Tibial nerve (tissue), 4 donors: ENCODE measurements around the gene ZNF319. TPM values are rescaled to one million over a fixed set of nuclear protein-coding genes. Genes with fewer than 3 reads are reported as not detected.

Experiments
- DNase-seq, 2 donors: peaks; one replicate each; pipeline ENCODE4 v3.0.0-alpha.2; 2019; ENCODE audit warnings: low spot score in 2 of 2
- H3K27ac ChIP-seq, 4 donors: fragments of 200-600 bp; sonication (generic) in 3 of 4; one replicate each; pipeline ENCODE4 v1.5.1; 2017 to 2019; ENCODE audit warnings: mild to moderate bottlenecking in 1 of 4
- H3K27me3 ChIP-seq, 2 donors: fragments of 200-600 bp; sonication (generic) in 1 of 2; one replicate each; pipeline versions ENCODE4 v1.5.1 to v1.6.0; 2017 to 2019
- H3K36me3 ChIP-seq, 3 donors: fragments of 200-600 bp; sonication (generic); one replicate each; pipeline ENCODE4 v1.5.1; 2018 to 2019
- H3K4me1 ChIP-seq, 4 donors: fragments of 200-600 bp; sonication (generic) in 3 of 4; one replicate each; pipeline ENCODE4 v1.5.1; 2017 to 2019
- H3K4me3 ChIP-seq, 4 donors: fragments of 200-600 bp; sonication (generic) in 3 of 4; one replicate each; pipeline ENCODE4 v1.5.1; 2017 to 2019; ENCODE audit warnings: mild to moderate bottlenecking in 1 of 4, moderate library complexity in 1 of 4
- H3K9me3 ChIP-seq, 4 donors: fragments of 200-600 bp; sonication (generic) in 3 of 4; one replicate each; pipeline ENCODE4 v1.5.1; 2017 to 2019
- EP300 ChIP-seq, 2 donors: sonication (generic); formaldehyde crosslinking; IDR thresholded peaks; one replicate each; pipeline ENCODE4 v1.6.1; 2017; ENCODE audit warnings: antibody characterized with exemption in 2 of 2, mild to moderate bottlenecking in 1 of 2
- POLR2A ChIP-seq, 2 donors: fragments of 450-650 bp; IDR thresholded peaks; one replicate each; pipeline ENCODE4 v1.6.1; 2017; ENCODE audit warnings: antibody characterized with exemption in 2 of 2, mild to moderate bottlenecking in 2 of 2, moderate library complexity in 2 of 2
- WGBS, 2 donors: methylation state at CpG; one replicate each; pipeline ENCODE4 v1.1.5; 2018; 5-methylcytosine and 5-hydroxymethylcytosine counted together
- total RNA-seq, 4 donors: library from RNA; depleted of rRNA; stranded (reverse); fragments of >200 nt; gene quantifications; one replicate each; pipeline ENCODE4 v1.1.0, GENCODE V29; 2016
- TF ChIP-seq, protein P1 (sequence below), 5 experiments: fragments of 200-600 bp in 3 of 5; fragments of 450-650 bp in 2 of 5; sonication (generic) in 3 of 5; IDR thresholded peaks; one replicate each; pipeline ENCODE4 v1.5.1; 2016 to 2019; ENCODE audit warnings: antibody characterized with exemption in 5 of 5, mild to moderate bottlenecking in 3 of 5, moderate library complexity in 2 of 5

The ZNF319 gene
- total RNA-seq, 4 donors from 2014 or later, result 7.5 to 11.6 (median 9.1) TPM

DNA sequence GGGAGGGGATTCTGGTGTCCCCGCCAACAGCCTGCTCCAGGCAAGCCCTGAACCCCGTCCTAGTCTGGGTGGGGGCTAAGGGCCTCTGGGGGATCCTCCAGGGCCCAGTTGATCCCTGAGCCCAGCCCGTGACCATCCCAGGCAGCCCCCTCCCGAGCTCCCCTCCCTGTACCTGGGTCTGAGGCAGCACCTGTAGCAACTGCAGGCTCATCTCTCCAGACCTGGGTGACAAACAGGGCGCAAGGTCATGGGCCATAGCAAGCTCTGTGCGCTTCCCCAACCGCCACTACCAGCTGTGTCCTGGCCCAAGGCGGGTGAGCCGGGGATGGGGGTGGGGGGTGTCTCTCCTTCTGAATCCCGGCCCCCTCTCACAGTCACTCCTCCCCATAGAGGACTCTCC, 40.2 kb downstream of the ZNF319 start:
- DNase-seq, result no peak
- H3K36me3 ChIP-seq, result no peaks in the 10 kb centered on the region
- WGBS, 2 donors, result 70 to 76% methylated on average over 9 to 10 of the region's 10 CpGs
- TF ChIP-seq, protein P1, sequence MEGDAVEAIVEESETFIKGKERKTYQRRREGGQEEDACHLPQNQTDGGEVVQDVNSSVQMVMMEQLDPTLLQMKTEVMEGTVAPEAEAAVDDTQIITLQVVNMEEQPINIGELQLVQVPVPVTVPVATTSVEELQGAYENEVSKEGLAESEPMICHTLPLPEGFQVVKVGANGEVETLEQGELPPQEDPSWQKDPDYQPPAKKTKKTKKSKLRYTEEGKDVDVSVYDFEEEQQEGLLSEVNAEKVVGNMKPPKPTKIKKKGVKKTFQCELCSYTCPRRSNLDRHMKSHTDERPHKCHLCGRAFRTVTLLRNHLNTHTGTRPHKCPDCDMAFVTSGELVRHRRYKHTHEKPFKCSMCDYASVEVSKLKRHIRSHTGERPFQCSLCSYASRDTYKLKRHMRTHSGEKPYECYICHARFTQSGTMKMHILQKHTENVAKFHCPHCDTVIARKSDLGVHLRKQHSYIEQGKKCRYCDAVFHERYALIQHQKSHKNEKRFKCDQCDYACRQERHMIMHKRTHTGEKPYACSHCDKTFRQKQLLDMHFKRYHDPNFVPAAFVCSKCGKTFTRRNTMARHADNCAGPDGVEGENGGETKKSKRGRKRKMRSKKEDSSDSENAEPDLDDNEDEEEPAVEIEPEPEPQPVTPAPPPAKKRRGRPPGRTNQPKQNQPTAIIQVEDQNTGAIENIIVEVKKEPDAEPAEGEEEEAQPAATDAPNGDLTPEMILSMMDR (IDR thresholded peaks at IDR 0.05), result no peak
- no peak for TF ChIP-seq EP300 (IDR thresholded peaks at IDR 0.05)
- no peak for TF ChIP-seq POLR2A (IDR thresholded peaks at IDR 0.05)
- no peaks in the 10 kb centered on the region for H3K9me3 ChIP-seq
- H3K4me1 ChIP-seq, result no peaks in the 10 kb centered on the region
- H3K27me3 ChIP-seq, result no peaks in the 10 kb centered on the region
- H3K4me3 ChIP-seq, result no peak overlapping the region
- no peak overlapping the region for H3K27ac ChIP-seq

DNA sequence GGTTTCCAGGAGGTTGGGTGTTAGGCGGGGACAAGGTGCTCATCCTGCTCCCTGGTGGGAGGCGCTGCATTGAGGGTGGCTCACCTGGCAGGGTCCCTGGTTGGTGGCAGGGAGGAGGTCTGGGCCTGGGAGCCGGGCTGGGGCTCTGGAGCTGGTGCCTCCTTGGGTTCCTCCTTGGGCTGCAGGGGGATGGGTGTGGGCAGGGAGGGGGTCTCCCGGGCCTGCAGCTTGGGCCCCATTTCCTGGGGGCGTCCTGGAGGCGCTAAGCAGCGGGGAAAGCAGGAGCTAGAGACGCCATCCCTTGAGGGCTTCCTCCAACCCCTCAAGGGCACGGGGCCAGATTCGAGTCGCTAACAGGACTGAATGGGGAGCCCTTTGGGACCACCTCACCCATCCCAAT, 40.7 kb downstream of the ZNF319 start:
- H3K36me3 ChIP-seq, result no peaks in the 10 kb centered on the region
- WGBS, 2 donors, result 75 to 85% methylated on average over 7 to 8 of the region's 11 CpGs
- H3K4me1 ChIP-seq, result no peaks in the 10 kb centered on the region
- H3K9me3 ChIP-seq, result no peaks in the 10 kb centered on the region
- no peaks in the 10 kb centered on the region for H3K27me3 ChIP-seq
- H3K4me3 ChIP-seq, result no peak overlapping the region
- H3K27ac ChIP-seq, result no peak overlapping the region
- TF ChIP-seq EP300 (IDR thresholded peaks at IDR 0.05), result no peak
- TF ChIP-seq POLR2A (IDR thresholded peaks at IDR 0.05), result no peak
- DNase-seq, result no peak

- Histone ChIP-seq H3K4me1 (no peaks in the 10 kb centered on the region), H3K9me3 (no peaks in the 10 kb centered on the region), H3K4me3 (no peak overlapping the region), H3K27me3 (no peaks in the 10 kb centered on the region), H3K36me3 (no peaks in the 10 kb centered on the region), H3K27ac (no peak overlapping the region)
- no peak for DNase-seq
- TF ChIP-seq POLR2A (IDR thresholded peaks at IDR 0.05), result no peak
- TF ChIP-seq EP300 (IDR thresholded peaks at IDR 0.05), result no peak
- TF ChIP-seq, protein P1 (IDR thresholded peaks at IDR 0.05), result no peak
- WGBS, 2 donors, result 79 to 81% methylated on average over 8 of the region's 8 CpGs
Observed at GRCh38 chr16:57959121-57959520, 41.4 kb downstream of the ZNF319 start.

DNA sequence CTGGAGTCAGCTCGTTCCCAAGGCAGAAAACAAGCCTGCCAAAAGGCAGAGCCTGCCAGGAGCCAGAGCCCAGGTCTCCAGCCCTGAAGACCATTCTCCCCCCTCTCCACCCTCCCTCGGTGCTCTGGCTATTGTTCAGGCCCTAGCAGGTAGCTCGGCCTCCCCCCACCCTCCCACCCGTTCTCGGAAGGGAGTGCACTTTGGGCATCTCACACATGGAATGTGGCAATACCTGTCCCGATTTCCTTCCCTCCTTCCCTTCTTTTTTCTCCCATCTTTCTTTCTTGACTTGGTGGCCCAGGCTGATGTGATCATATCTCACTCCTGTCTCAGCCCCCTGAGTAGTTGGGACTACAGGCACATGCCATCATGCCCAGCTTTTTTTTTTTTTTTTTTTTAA, 41.9 kb downstream of the ZNF319 start:
- H3K9me3 ChIP-seq, result no peaks in the 10 kb centered on the region
- H3K36me3 ChIP-seq, result no peaks in the 10 kb centered on the region
- H3K4me1 ChIP-seq, result no peaks in the 10 kb centered on the region
- H3K27me3 ChIP-seq, result no peaks in the 10 kb centered on the region
- WGBS, 2 donors, result 49 to 69% methylated on average over 6 of the region's 6 CpGs
- H3K4me3 ChIP-seq, result no peak overlapping the region
- H3K27ac ChIP-seq, result no peak overlapping the region
- DNase-seq, result no peak
- no peak for TF ChIP-seq EP300 (IDR thresholded peaks at IDR 0.05)
- TF ChIP-seq POLR2A (IDR thresholded peaks at IDR 0.05), result no peak
- TF ChIP-seq, protein P1 (IDR thresholded peaks at IDR 0.05), result no peak

DNA sequence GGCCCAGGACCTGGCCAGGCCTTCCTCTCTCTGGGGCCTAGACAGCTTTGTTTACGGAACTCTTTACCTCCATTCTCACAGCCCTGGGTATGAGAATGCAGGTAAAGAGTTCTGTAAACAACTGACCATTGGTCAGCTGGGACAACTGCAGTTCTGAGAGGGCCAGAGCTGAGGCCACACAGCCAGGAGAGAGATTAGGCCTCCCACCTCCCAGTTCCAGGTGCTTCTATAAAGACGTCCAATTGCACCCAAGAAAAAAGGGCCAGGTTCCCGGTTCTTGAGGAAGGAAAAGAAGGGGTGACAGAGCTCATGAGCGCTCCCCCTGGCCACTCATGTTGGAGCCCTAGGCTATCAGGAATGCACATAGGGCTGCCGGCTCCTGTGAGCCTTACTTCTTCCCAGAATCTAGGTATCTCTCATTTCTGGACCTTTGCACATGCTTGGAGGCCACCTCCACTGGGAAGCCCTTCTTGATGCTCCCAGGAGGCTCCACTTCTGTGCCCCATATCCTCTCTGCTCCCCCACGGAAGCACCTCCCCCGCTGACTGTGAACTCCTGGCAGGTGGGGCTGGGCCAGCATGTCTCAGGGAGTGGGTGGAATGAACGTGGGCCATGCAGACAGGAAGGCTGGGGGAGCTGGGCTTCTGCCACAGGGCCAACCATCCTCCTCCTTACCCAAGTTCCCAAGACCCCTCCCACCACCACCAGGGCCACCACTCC, 42.6 kb downstream of the ZNF319 start:
- Histone ChIP-seq H3K27me3 (no peaks in the 10 kb centered on the region), H3K4me3 (no peak overlapping the region), H3K27ac (no peak overlapping the region), H3K9me3 (no peaks in the 10 kb centered on the region), H3K4me1 (no peaks in the 10 kb centered on the region), H3K36me3 (no peaks in the 10 kb centered on the region)
- WGBS, 2 donors, result 74 to 88% methylated on average over 7 to 8 of the region's 8 CpGs
- TF ChIP-seq POLR2A (IDR thresholded peaks at IDR 0.05), result no peak
- TF ChIP-seq EP300 (IDR thresholded peaks at IDR 0.05), result no peak
- TF ChIP-seq, protein P1 (IDR thresholded peaks at IDR 0.05), result no peak
- no peak for DNase-seq
